Memory B cell (primary cell): Measurements from ENCODE around the gene NDUFAF8.

ENCODE experiments used
- ATAC-seq: fragments of 150-1000 bp; cut with Tn5 transposase; 2 replicates; pipeline ENCODE4 v1.10.0; 2021; ENCODE audit warnings: low read depth, mild to moderate bottlenecking, moderate library complexity
- DNase-seq, 2 donors: peaks; one replicate each; pipeline ENCODE4 v3.0.0; 2022; ENCODE audit warnings: low spot score in 2 of 2
- H3K27ac Mint-ChIP-seq: one replicate; pipeline ENCODE4 v1.8.0; 2022; ENCODE audit warnings: mild to moderate bottlenecking, moderate library complexity, mixed read lengths
- H3K27me3 Mint-ChIP-seq: one replicate; pipeline ENCODE4 v1.8.0; 2022; ENCODE audit warnings: mixed read lengths
- H3K36me3 Mint-ChIP-seq: one replicate; pipeline ENCODE4 v1.8.0; 2022; ENCODE audit warnings: mild to moderate bottlenecking, mixed read lengths
- H3K4me1 Mint-ChIP-seq: one replicate; pipeline ENCODE4 v1.8.0; 2022; ENCODE audit warnings: mixed read lengths
- H3K4me3 Mint-ChIP-seq: one replicate; pipeline ENCODE4 v1.8.0; 2022; ENCODE audit warnings: mild to moderate bottlenecking, moderate library complexity, mixed read lengths
- H3K9me3 Mint-ChIP-seq: one replicate; pipeline ENCODE4 v1.8.0; 2022; ENCODE audit warnings: mixed read lengths

The NDUFAF8 gene

DNA sequence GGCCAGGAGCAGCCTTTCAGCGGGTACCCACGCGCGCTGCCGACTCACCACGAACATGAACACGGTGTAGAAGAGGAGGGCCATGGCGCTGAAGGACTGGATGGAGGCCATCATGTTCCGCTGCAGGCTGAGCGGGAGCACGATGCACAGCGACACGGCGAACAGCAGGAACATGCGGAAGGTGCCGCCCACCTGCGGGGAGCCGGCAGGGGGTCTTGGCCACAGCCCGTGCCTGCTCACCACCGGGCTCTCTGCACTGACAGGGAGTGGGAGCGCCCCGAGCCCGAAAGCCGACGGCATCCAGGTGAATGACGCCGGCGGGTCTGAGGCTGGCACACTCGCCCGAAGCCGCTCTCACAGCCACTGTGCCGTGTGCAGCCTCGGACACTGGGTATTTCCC is 43.0 kb downstream of the NDUFAF8 start:
- DNase-seq (no peak), ATAC-seq (no peak)
- Mint-ChIP-seq H3K4me3 (no peak overlapping the region), H3K4me1 (peaks cover 7% of the 10 kb centered on the region), H3K27ac (no peak overlapping the region), H3K36me3 (peaks cover 6% of the 10 kb centered on the region), H3K9me3 (no peaks in the 10 kb centered on the region), H3K27me3 (no peaks in the 10 kb centered on the region)

DNA sequence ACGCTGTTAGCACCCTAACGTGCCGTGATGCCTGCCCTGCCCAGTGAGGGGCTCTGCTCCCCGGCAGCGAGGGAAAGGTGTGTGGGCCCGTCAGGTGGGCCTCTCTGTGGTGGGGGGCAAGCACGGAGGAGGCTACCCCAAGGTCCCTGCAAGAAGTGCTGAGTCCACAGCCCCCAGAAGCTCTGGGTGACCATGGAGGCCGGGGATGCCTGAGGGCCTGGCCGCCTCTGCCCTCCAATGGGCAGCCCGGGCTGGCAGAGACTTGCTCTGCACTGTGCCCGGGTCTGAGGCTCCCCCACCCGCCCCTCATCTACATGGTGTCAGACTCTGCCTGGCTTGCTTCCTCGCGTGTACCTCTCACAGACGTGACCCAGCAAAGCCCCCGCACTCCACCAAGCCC is 43.8 kb downstream of the NDUFAF8 start:
- Mint-ChIP-seq H3K27me3 (no peaks in the 10 kb centered on the region), H3K36me3 (peaks cover 3% of the 10 kb centered on the region), H3K4me3 (no peak overlapping the region), H3K9me3 (no peaks in the 10 kb centered on the region), H3K4me1 (peaks cover 5% of the 10 kb centered on the region), H3K27ac (no peak overlapping the region)
- DNase-seq (no peak), ATAC-seq (no peak)

DNA sequence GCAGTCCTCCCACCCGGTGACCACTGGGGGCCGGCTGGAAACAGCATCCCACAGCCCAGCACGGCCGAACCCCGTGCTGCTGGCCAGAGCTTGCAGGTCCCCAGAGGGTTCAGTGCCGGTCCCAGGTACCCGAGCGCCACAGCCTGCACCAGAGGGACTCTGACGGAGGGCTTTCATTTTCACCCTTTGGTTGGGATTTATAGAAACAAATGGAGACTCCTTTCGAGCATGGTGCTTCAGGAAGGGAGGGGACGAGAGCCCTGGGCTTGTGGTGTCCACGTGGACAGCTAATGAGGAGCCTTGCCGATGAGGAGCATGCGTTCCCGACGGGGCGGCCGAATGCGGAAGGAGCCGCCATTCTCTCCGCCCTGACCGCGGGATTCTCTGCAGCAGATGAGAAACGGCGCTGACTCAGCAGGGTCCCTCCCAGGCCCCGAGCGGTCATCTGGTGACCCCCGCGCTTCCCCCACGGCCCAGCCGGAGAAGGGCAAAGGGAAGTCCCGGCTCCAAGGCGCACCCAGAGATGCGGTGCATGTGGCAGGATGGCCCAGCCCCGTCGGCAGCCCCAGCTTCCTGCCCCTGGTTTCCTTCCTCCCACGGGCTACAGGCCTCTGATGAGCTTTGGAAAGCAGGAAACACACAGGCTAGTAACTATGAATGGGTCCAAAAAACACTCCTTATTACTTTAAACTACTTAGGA is 46.2 kb downstream of the NDUFAF8 start:
- ATAC-seq (peak; percentile 67), DNase-seq (peak; percentile 17 to 38)
- H3K4me1 Mint-ChIP-seq: peaks cover 7% of the 10 kb centered on the region
- H3K27ac Mint-ChIP-seq: peak overlapping the region; percentile 85
- no peaks in the 10 kb centered on the region for H3K27me3 Mint-ChIP-seq
- H3K4me3 Mint-ChIP-seq: peak overlapping the region; percentile 85
- no peaks in the 10 kb centered on the region for H3K9me3 Mint-ChIP-seq
- peaks cover 10% of the 10 kb centered on the region for H3K36me3 Mint-ChIP-seq

DNA sequence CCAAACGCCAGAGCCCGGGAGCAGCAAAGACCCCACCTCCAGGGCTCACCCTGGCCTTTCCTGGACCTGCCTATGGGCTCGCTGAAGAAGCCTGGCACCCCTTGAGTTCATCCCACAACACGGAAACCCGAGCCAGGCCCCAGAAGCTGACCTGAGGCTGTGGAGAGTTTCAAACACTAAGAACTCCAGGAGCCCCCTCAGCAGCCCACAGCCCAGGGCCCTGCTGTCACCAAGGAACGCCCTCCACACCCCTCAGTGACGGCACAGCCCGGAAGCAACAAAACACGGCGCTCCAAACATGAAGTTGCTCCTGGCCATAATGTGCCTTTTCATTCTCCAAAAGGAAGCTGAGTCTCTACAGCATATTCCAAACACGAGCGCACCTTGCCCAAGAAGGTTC is 46.8 kb downstream of the NDUFAF8 start:
- ATAC-seq (no peak), DNase-seq (no peak)
- peak overlapping the region; percentile 85 for H3K4me3 Mint-ChIP-seq
- peaks cover 11% of the 10 kb centered on the region for H3K36me3 Mint-ChIP-seq
- H3K9me3 Mint-ChIP-seq: no peaks in the 10 kb centered on the region
- peak overlapping the region; percentile 85 for H3K27ac Mint-ChIP-seq
- no peaks in the 10 kb centered on the region for H3K27me3 Mint-ChIP-seq
- H3K4me1 Mint-ChIP-seq: peaks cover 8% of the 10 kb centered on the region

DNA sequence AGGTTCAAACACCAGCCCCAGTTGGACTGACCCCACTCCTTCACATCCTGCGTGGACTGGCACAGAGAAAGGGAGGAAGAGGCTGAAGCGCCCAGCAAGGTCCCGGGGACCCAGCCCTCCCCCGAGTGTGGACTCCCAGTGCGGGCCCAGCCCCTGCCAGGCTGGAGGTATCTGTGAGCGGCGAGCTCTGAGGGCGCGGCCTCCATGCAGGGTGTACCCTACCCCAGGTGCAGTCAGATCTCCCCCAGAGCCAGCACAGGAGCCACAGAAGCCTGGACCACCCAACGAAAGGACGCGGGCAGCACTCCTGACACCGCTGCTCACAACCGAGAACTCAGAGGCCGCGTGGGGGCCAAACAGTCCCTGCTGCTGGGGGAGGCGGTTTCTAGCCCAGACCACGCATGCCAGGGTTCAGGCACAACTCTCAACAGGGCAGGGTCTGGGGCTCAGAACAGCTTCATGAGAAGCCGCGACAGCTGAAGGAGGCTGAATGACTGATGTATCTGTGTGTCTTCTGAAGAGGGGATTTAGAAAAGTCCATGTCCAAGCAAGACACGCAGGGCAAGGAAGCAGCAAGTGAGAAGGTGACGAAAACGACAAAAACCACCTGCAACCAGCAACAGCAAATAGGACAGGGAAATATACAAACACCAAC is 47.5 kb downstream of the NDUFAF8 start:
- Mint-ChIP-seq H3K27ac (peak overlapping the region; percentile 70), H3K4me3 (peak overlapping the region; percentile 85), H3K9me3 (no peaks in the 10 kb centered on the region), H3K4me1 (peaks cover 12% of the 10 kb centered on the region), H3K27me3 (no peaks in the 10 kb centered on the region), H3K36me3 (peaks cover 12% of the 10 kb centered on the region)
- DNase-seq (no peak), ATAC-seq (no peak)

DNA sequence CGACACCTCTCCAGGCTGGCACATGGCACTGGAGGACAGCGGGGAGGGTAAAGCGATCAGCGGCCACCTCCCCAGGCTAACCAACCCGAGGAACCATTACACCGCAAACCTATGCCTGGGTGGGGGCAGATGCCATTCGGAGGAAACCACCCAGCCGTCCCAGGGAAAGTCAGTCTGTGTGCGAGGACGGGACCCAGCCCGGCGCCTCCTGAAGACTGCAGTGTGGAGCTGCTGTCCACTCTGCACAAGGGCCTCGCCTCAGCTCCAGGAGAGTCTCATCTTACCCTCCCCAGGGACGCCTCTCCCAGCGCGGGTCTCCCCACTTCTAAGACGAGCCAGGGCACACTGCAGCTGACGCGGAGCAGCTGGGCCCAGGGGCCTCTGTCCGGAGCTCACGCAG is 48.0 kb downstream of the NDUFAF8 start:
- Mint-ChIP-seq H3K36me3 (peaks cover 12% of the 10 kb centered on the region), H3K9me3 (no peaks in the 10 kb centered on the region), H3K4me1 (peaks cover 14% of the 10 kb centered on the region), H3K4me3 (peak overlapping the region; percentile 34), H3K27me3 (no peaks in the 10 kb centered on the region), H3K27ac (peak overlapping the region; percentile 14)
- no peak for ATAC-seq
- DNase-seq: no peak

DNA sequence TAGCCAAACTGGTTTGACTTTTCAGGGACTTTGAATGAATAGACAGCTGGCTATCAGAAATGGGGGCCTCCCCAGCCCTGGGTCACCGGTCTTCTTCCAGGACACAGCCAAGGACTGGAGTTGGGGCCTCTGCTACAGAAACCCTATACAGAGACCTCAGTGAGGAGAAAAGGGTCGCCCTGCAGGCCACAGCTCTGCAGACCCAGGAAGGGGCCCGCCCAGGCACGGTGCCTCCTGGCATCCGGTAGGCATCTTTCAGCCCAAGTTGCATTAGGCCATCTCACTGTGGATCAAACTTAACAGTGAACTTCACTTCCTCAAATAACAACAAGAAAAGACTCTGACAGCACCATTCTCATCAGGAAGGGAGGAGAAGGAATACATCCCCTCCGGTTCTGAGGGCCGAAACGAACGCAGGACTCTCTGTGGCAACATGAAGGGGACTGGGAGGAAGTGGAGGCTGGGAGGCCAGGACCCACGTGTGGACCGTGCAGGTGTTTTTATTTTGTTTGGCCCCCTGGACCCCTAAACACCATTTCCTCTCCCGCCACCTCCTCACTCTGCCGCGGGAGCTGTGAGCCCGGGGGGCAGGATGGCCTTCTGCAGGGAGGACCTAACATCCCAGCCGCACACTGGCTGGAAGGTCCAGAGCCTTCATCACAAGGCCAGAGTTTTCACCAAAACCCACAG is 48.8 kb downstream of the NDUFAF8 start:
- no peak for ATAC-seq
- DNase-seq: no peak
- H3K4me3 Mint-ChIP-seq: no peak overlapping the region

DNA sequence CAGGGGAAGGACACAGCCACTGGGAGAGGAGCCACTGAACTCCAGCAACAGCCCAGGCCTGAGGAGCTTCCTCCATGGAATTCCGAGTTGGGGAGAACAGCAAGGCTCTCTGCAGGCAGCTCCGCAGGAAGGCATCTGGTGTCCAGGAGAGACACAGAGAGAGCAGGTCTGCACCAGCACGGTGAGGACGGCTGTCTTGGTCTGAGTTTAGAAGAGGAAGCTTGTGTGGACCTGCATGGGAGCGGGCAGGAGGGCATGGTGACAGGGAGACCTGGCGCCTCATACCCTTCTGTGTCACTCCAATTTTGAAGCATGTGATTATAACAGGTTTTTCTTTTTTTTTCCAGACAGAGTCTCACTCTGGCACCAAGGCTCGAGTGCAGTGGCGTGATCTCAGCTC is 49.6 kb downstream of the NDUFAF8 start:
- Mint-ChIP-seq H3K9me3 (no peaks in the 10 kb centered on the region), H3K4me3 (no peak overlapping the region), H3K27ac (peak overlapping the region; percentile 50), H3K4me1 (peaks cover 18% of the 10 kb centered on the region), H3K27me3 (no peaks in the 10 kb centered on the region), H3K36me3 (peaks cover 12% of the 10 kb centered on the region)
- DNase-seq (no peak), ATAC-seq (no peak)

More for the DNA sequence above, 48.8 kb downstream of the NDUFAF8 start:
- Mint-ChIP-seq H3K27me3 (no peaks in the 10 kb centered on the region), H3K36me3 (peaks cover 12% of the 10 kb centered on the region), H3K27ac (peak overlapping the region; percentile 50), H3K4me1 (peaks cover 18% of the 10 kb centered on the region), H3K9me3 (no peaks in the 10 kb centered on the region)

DNA sequence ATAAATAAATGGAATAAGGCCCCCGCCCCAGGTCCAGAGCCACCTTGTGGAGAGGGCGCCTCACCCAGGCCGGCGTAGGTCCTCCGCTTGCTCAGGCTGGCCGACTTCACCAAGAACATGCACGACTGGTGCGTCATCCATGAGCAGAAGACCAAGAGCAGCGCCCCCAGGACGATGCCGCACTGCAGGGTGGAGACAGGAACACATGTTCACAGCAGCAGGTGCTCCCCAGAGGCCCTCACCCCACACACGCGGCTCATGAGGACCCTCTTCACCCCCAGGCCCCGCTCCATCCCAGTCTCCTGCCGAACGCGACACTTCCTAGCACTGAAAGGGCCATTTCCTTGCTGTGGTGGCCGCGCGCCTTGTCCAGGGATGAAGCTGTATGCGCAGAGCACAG is 50.5 kb downstream of the NDUFAF8 start:
- no peak overlapping the region for H3K27ac Mint-ChIP-seq
- no peak overlapping the region for H3K4me3 Mint-ChIP-seq

DNA sequence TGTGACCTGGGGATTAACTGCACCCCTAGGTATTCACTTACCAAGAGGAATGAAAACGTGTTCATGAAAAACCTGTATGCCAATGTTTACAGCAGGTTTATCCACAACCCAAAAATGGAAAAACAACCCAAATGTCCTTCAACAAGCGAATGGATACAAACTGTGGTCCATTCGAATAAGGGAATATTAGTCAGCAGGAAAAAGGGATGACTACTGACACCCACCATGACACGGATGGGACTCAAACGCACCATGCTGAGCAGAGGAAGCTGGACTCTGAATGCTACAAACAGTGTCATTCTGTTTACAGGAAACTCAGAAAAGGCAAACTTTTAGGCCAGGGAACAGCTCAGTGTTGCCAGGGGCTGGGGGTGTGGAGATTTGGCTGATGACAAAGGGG is 51.1 kb downstream of the NDUFAF8 start:
- no peaks in the 10 kb centered on the region for H3K9me3 Mint-ChIP-seq
- ATAC-seq: no peak
- no peaks in the 10 kb centered on the region for H3K27me3 Mint-ChIP-seq
- peaks cover 19% of the 10 kb centered on the region for H3K4me1 Mint-ChIP-seq
- H3K4me3 Mint-ChIP-seq: no peak overlapping the region
- H3K36me3 Mint-ChIP-seq: peaks cover 12% of the 10 kb centered on the region
- H3K27ac Mint-ChIP-seq: no peak overlapping the region
- DNase-seq: no peak

More for the DNA sequence above, 50.5 kb downstream of the NDUFAF8 start:
- no peak for ATAC-seq
- Mint-ChIP-seq H3K27me3 (no peaks in the 10 kb centered on the region), H3K4me1 (peaks cover 19% of the 10 kb centered on the region), H3K36me3 (peaks cover 12% of the 10 kb centered on the region), H3K9me3 (no peaks in the 10 kb centered on the region)
- DNase-seq: no peak
